GM13977 (cell line): ENCODE data around the gene NAXE.
A peak's percentile ranks its signal among the peaks of the same experiment; 100 is the strongest.

Source experiments
- DNase-seq: peaks from one replicate; pipeline ENCODE4 v3.0.0; 2012; ENCODE audit warnings: low spot score
- CTCF ChIP-seq: IDR thresholded peaks from 2 replicates; pipeline ENCODE4 v1.5.1; 2012; ENCODE audit warnings: mild to moderate bottlenecking, control low read depth; ENCODE audit not compliant: insufficient read depth; ENCODE audit errors: extremely low read depth, missing control alignments
- in situ Hi-C: fragments of 300-500 bp; cut with MboI; formaldehyde crosslinking; loops from one replicate; pipeline ENCODE4 v1.12.0; 2022; ENCODE audit warnings: low sequenced_read_pairs, low pct_unique_long_range_greater_than_20kb, mixed read lengths, inconsistent platforms; ENCODE audit not compliant: unreplicated experiment

Gene NAXE

GRCh38 chr1:156623946-156624813 is 32.6 kb downstream of the NAXE start:
- in situ Hi-C loops, result no loop called here
- peak; percentile 61 for DNase-seq
- peak; percentile 58 for TF ChIP-seq CTCF

GRCh38 chr1:156624814-156625435 is 33.3 kb downstream of the NAXE start:
- in situ Hi-C loops, result no loop called here
- TF ChIP-seq CTCF, result no peak
- DNase-seq, result peak; percentile 13

GRCh38 chr1:156625436-156626078 is 34.0 kb downstream of the NAXE start:
- peak; percentile 63 for DNase-seq

GRCh38 chr1:156626079-156626438 is 34.5 kb downstream of the NAXE start:
- TF ChIP-seq CTCF, result no peak
- no peak for DNase-seq
- in situ Hi-C loops, result no loop called here

More at GRCh38 chr1:156625436-156626078, 34.0 kb downstream of the NAXE start:
- in situ Hi-C loops, result no loop called here
- peak; percentile 79 for TF ChIP-seq CTCF

- peak; percentile 63 for DNase-seq
- in situ Hi-C loops, result no loop called here
- peak; percentile 73 for TF ChIP-seq CTCF
Measured at GRCh38 chr1:156627313-156627880, 35.8 kb downstream of the NAXE start.

GRCh38 chr1:156629823-156630449 is 38.4 kb downstream of the NAXE start:
- in situ Hi-C loops, result no loop called here
- no peak for DNase-seq
- no peak for TF ChIP-seq CTCF
